ENCODE results near the gene SV2A. TPM values are rescaled to one million over a fixed set of nuclear protein-coding genes. Genes with fewer than 3 reads are reported as not detected.

The SV2A gene
- total RNA-seq, 1 experiment from 2014 or later, result 19.4 TPM

DNA sequence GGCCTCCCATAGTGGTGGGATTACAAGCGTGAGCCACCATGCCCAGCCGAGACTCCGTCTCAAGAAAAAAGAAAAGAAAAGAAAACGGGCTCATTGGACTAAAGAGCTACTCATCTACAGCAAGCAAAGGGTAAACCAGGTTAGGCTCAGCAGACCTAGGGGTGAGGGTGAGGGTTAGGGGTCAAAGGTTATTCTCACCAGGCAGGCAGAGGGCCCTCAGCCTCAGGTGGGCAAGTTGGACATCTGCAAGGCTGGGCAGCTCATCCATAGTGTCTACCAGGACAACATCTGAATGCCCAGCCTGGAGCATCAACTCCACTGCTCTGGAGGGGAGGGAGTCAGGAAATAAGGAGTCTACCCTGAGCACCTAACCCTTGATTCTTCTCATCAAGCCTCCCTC is 15.6 kb upstream of the SV2A start:
- no peak for DNase-seq (ENCODE audit: low read depth, low spot score)
- in situ Hi-C loops (cut with HindIII; ENCODE audit: low pct_unique_long_range_greater_than_20kb, low sequenced_read_pairs), result no loop called here

DNA sequence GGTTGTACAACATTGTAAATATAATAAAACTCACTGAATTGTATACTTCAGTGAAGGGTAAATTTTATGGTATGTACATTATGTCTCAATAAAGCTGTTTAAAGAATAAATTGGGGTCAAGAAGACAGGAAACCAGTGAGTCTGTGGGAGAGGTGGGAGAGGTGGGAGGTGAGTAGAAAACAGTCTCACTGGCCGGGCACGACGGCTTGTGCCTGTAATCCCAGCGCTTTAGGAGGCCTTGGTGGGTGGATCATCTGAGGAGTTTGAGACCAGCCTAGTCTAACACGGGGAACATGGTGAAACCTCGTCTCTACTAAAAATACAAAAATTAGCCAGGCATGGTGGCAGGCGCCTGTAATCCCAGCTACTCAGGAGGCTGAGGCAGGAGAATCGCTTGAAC is 14.8 kb upstream of the SV2A start:
- in situ Hi-C loops (cut with HindIII; ENCODE audit: low pct_unique_long_range_greater_than_20kb, low sequenced_read_pairs), result no loop called here
- DNase-seq (ENCODE audit: low read depth, low spot score), result no peak

DNA sequence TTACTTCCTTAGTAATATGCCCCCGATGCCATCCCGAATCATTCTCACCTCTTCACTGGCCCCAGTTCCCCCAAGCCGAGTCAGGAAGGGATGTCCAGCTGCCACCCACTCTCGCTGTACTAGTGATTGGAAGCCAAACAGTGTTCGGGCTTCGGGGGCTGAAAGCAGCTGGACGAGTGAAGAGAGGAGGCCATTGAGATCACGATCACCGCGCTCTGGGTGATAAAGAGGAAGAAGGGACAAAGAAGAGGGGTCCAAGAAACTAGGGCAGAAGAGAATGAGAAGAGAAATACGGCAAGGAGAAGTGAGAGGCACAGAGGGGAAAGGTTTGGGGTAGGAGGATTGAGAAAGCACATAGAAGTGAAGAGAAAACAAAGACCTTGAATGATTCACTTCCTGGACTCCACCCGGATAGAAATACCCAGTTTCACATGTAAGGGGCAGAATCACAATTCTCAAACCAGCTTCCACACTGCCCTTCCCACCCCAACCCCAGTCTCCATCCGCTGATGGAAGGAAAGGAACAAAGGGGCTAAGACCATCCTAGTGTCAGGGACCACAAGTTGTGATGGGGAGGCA is 13.7 kb upstream of the SV2A start:
- in situ Hi-C loops (cut with HindIII; ENCODE audit: low pct_unique_long_range_greater_than_20kb, low sequenced_read_pairs), result no loop called here
- no peak for DNase-seq (ENCODE audit: low read depth, low spot score)

GRCh38 chr1:149929856-149930255 is 12.2 kb upstream of the SV2A start:
- DNase-seq (ENCODE audit: low read depth, low spot score), result no peak
- in situ Hi-C loops (cut with HindIII; ENCODE audit: low pct_unique_long_range_greater_than_20kb, low sequenced_read_pairs), result no loop called here

DNA sequence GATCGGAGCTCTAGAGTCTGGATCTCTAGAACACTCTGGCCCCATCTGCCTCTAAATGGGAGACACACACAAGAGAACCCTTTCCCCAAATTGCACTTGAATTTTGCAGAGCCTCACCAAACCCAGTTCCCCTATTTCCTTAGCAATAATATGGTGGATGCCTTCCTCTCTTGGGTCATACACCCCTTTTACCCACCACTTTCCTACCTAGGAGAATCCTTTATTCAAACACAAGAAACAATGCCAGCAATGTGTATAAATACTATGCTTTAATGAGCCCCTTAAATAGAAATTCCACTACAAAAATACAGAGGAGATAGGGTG is 10.7 kb upstream of the SV2A start:
- in situ Hi-C loops (cut with HindIII; ENCODE audit: low pct_unique_long_range_greater_than_20kb, low sequenced_read_pairs), result no loop called here
- no peak for DNase-seq (ENCODE audit: low read depth, low spot score)

DNA sequence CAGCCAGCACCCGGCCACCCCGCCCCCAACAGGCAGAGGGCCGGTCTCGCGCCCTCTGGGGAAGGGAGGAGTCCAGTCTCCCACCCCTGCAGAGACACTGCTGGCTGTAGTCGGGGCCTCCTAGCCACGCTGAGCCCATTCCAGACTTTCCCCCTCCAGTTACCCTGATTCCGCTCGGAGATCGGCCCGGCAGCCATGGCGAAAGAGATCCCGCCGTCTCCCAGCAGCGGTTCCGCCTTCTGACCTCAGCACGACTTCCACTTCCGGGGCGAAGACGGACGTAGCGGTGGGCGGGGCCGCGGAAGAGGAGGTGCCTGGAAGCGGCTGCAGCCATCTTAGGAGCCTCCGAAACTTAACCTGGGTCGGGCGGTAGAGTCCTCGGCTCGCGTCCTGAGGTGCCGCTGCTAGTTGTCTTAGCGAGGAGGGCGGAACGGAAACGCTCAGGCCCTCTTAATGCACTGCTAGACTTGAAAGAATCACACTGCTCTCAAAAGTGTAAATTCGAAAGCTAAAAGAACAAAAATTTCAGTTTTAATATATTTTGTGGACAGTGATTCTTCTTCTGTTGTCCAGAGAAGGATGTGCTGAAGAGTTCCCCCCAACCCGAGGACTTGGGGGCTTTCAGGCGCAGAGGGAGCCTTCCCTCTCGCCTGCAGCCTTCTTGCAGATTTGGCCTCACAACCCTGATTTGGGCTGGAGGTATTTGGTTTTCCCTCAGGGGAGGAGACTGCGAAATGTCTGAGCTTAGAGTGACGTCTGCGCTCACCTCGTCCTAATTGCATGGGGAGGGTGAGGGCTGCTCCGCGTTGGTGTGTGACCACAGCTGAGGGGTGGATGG is 10.1 kb upstream of the SV2A start, which contains the start of gene SF3B4:
SF3B4 (minus strand) TSS at position 241 of the 838 bp plus-strand sequence; CDS start at position 197, 44 bp downstream.
- in situ Hi-C loops (cut with HindIII; ENCODE audit: low pct_unique_long_range_greater_than_20kb, low sequenced_read_pairs), result no loop called here
- DNase-seq (ENCODE audit: low read depth, low spot score), result peak; percentile 95

DNA sequence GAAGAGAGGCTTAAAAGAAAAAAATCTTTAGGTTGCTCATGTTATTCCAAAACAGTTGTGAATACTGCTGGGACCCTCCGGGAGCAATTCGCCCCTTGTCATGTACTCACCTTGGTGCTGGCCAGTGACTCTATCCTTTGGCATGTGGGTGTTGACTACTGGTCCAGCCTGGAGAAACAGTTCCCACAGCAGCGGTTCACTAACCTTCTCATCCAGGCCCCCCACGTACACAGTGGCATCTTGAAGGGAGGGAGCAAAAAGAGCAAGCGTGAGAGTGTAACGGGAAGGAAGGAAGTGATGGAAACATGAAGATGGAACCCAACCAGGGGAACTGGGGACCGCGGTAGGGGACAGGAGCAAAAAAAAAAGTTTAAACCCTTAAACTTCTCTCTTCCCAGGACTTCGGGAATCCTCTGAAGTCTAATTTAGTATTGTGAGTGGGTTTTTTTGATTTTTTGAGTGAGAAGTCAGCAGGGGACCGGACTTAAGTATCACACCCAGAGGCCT is 9.5 kb upstream of the SV2A start:
- DNase-seq (ENCODE audit: low read depth, low spot score), result no peak
- in situ Hi-C loops (cut with HindIII; ENCODE audit: low pct_unique_long_range_greater_than_20kb, low sequenced_read_pairs), result no loop called here

DNA sequence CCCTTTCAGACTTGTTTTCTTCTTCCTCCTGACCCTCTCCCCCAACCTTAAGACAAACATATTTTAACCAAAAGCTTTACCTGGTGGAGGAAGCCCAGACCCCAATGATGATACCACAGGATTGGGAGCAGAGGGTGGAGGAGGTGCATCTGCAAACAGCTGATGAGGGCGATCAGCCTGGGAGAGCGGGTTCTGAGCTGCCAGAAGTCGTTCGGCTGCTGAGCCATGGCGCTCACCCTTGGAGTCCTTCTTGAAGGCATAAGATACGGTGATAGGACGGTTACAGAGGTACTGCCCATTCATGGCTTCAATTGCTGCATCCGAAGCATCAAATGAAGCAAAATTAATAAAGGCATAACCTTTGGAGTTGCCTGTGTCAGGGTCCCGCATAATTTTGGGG is 8.7 kb upstream of the SV2A start:
- no peak for DNase-seq (ENCODE audit: low read depth, low spot score)
- in situ Hi-C loops (cut with HindIII; ENCODE audit: low pct_unique_long_range_greater_than_20kb, low sequenced_read_pairs), result no loop called here

DNA sequence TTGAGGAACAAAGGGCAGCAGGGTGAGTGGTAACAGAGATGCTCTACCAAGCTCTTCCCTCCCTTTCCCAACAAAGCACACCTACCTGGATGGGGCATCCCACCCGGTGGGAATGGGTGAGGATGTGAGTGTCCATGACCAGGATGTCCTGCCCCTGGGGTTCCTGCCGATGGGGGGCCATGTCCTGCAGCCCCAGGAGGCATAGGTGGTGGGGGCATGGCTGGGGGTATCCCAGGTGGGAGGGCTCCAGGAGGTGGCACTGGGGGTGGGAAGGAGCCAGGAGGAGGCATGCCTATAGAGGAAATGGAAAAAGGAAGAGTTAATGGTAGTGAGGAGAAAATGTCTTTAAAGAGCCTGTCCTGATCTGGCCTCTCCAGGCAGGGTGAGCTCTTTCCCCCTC is 8.1 kb upstream of the SV2A start:
- DNase-seq (ENCODE audit: low read depth, low spot score), result no peak
- in situ Hi-C loops (cut with HindIII; ENCODE audit: low pct_unique_long_range_greater_than_20kb, low sequenced_read_pairs), result no loop called here

DNA sequence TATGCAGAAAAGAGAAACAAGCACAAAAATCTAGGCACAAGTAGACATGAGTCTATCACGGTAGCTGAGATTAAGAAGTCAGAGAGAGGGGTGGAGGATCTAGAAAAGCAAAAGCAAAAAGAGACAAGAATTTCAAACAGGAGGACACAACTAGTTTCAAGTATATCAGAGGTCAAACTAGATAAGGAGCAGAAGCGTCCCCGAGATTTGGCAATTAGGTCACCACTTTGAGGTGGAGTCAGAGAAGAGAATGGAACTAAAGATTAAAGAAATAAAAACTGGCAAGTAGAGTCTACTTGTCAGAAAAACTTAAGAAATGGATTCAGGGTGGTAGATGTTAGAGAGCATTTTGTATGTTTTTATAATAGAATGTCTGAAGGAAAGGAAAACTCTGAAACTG is 7.7 kb upstream of the SV2A start:
- no peak for DNase-seq (ENCODE audit: low read depth, low spot score)
- in situ Hi-C loops (cut with HindIII; ENCODE audit: low pct_unique_long_range_greater_than_20kb, low sequenced_read_pairs), result no loop called here

- DNase-seq (ENCODE audit: low read depth, low spot score), result no peak
- in situ Hi-C loops (cut with HindIII; ENCODE audit: low pct_unique_long_range_greater_than_20kb, low sequenced_read_pairs), result no loop called here
Observed at GRCh38 chr1:149923626-149924025, 6.0 kb upstream of the SV2A start.

- DNase-seq (ENCODE audit: low read depth, low spot score), result no peak
- in situ Hi-C loops (cut with HindIII; ENCODE audit: low pct_unique_long_range_greater_than_20kb, low sequenced_read_pairs), result no loop called here
Observed at GRCh38 chr1:149916898-149917252, 769 bp downstream of the SV2A start.

DNA sequence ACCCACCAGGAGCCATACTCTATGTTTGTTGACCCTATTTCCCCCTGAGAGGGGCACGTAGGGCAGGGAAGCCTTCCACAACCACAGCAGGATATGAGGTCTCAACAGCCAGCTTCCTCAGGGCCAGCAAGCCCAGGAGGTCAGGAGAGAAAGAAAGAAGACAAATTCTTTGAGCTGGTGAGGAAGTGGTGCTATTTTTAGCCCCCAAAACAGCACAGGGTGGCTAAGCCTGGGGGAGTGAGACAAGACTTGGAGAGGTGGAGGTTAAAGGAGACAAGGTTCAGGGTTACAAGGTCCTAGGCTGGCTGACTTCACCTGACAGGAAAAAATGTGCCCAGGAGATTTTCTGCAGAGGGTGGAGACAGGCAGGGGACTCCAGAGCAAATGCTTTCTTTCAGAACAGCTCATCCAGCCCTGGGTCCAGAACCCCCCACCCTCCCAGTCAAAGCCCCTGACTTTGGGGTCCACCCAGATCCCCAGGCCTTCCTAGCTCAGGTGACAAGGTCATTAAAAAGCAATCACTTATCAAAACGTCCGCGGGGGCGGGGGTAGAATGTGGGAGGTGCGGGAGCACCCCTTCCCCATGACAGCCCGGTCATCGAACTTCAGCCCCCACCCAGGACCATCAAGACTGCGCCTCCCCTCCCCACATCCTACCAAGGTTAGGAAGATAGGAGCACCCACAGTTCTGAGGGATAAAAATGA is 1.3 kb downstream of the SV2A start:
- in situ Hi-C loops (cut with HindIII; ENCODE audit: low pct_unique_long_range_greater_than_20kb, low sequenced_read_pairs), result no loop called here
- no peak for DNase-seq (ENCODE audit: low read depth, low spot score)

- in situ Hi-C loops (cut with HindIII; ENCODE audit: low pct_unique_long_range_greater_than_20kb, low sequenced_read_pairs), result no loop called here
- no peak for DNase-seq (ENCODE audit: low read depth, low spot score)
Observed at GRCh38 chr1:149915429-149916192, 2.0 kb downstream of the SV2A start.

DNA sequence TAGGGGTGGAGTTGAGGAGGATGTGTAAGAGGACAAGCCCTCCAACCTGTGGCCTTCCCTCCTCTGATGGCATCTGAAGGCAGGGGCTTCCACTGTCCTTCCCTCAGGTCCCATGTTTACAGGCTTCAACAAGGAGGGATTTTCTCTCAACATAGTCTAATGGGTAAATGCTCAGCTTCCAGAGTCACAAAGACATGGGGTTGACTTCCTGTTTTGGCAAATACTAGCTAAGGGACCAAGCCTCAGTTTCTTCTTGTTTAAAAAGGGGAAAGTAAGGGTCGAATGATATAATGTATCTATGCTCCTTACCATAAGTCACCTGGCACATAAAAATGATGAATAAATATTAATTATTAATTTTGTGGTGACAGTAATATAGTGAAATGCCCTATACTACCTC is 3.1 kb downstream of the SV2A start:
- in situ Hi-C loops (cut with HindIII; ENCODE audit: low pct_unique_long_range_greater_than_20kb, low sequenced_read_pairs), result no loop called here
- DNase-seq (ENCODE audit: low read depth, low spot score), result no peak

GRCh38 chr1:149906570-149907075 is 11.0 kb downstream of the SV2A start:
- in situ Hi-C loops (cut with HindIII; ENCODE audit: low pct_unique_long_range_greater_than_20kb, low sequenced_read_pairs), result no loop called here
- no peak for DNase-seq (ENCODE audit: low read depth, low spot score)

- in situ Hi-C loops (cut with HindIII; ENCODE audit: low pct_unique_long_range_greater_than_20kb, low sequenced_read_pairs), result no loop called here
- no peak for DNase-seq (ENCODE audit: low read depth, low spot score)
Observed at GRCh38 chr1:149903836-149904491, 13.7 kb downstream of the SV2A start.

All from SK-MEL-5 (cell line).